Measurements from ENCODE around the gene ZFAND3.
"Not testable (repeated sequence)": the region's sequence is repeated elsewhere in the genome, so short reads cannot be mapped to it uniquely, and the experiment has no call there.

ZFAND3 gene

GRCh38 chr6:37865504-37865903 lies 46.0 kb downstream of the ZFAND3 start:
- no peak for DNase-seq (ENCODE audit: low read depth, low spot score)

- no peak for DNase-seq (ENCODE audit: low read depth, low spot score)
Observed at GRCh38 chr6:37866590-37867507, 47.3 kb downstream of the ZFAND3 start.

- no peak for DNase-seq (ENCODE audit: low read depth, low spot score)
Observed at GRCh38 chr6:37867756-37868446, 48.4 kb downstream of the ZFAND3 start.

- DNase-seq (ENCODE audit: low read depth, low spot score), result no peak
Observed at GRCh38 chr6:37868447-37868825, 48.9 kb downstream of the ZFAND3 start.

DNA sequence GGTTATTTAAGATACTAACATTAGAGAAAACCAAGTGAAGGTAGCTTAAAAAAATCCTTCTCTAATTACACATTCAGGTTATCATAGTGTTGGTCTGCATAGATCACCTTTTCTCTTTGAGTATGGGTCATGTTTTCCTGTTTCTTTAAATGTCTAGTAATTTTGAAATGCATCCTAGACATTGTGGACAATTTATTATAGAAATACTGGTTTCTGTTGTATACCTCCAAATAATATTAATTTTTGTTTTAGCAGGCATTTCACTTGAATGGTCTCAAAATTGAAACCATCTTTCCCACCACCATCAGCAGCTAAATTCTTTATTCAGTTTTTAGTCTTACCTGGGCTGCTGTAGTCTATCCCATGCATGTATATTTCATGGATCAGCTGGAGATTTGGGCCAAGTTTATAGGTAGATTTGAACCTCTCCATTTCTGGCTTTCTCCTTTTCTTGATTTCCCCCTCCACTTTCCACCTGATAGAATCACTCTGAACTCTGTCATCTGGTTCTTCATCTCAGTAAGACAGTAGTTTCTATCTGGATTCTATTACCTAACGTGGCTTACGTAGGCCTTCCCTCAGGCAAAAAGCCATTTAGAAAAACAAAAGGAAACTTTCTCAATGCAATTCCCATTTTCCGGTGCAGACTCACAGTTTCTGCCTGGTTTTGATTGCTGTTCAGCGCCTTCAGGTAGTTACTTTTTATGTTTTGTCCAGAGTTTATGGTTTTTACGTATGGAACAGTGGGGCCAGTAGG lies 52.3 kb downstream of the ZFAND3 start:
- no peak for DNase-seq (ENCODE audit: low read depth, low spot score)

GRCh38 chr6:37872373-37872745 lies 52.8 kb downstream of the ZFAND3 start:
- no peak for DNase-seq (ENCODE audit: low read depth, low spot score)

DNA sequence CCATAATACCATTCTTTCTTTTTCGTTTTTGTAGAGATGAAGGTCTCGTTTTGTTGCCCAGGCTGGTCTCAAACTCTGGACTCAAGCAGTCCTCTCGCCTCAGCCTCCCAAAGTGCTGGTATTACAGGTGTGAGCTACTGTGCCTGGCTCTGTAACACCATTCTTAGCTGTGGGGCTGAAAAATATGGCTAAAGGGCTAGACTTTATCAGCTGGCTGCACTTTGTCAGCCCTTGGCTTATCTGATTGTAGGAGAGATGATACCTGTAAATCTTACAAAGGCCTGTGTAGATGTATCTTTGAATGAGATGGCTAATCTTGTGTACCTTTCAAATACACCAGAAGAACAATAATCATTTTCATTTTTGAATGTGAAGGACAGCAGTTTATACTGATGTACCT lies 55.2 kb downstream of the ZFAND3 start:
- DNase-seq (ENCODE audit: low read depth, low spot score), result no peak

- DNase-seq (ENCODE audit: low read depth, low spot score), result no peak
Observed at GRCh38 chr6:37875561-37876309, 56.2 kb downstream of the ZFAND3 start.

- DNase-seq (ENCODE audit: low read depth, low spot score), result no peak
Observed at GRCh38 chr6:37876843-37877242, 57.3 kb downstream of the ZFAND3 start.

DNA sequence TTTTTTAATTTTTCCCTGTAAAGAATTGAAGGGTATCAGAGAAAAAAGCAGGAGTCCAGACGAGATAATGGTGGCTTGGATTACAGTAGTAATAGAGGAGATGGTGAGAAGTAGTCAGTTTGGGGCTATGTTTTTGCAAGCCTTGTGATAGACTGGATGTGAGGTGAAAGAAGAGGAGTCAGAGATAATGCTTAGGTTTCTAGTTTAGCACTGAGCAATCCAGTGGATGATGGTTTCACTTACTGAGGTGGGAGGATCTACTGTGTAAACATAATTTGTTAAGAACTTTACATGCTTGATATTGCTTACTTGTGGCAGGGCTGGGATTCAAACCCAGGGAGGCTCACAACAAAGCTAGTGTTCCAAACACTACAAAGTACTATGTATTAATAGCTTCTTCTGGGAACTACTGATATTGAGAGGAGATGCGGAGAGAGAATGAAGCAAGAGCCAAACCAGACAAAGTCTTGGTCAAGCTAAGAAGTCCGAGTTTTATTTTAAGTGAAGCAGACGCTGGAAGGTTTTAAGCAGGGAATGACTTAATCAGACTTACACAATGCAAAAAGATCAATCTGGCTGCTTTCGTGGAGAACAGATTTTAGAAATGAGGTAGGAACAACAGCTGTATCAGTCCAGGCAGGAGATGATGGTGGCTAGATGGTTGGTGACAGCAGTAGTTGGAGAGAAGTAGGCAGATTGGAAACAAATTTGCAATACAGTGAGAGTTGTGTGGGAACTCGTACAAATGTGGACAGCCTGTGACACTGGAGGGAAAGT lies 58.0 kb downstream of the ZFAND3 start:
- no peak for DNase-seq (ENCODE audit: low read depth, low spot score)

GRCh38 chr6:37878150-37878710 lies 58.7 kb downstream of the ZFAND3 start:
- no peak for DNase-seq (ENCODE audit: low read depth, low spot score)

DNA sequence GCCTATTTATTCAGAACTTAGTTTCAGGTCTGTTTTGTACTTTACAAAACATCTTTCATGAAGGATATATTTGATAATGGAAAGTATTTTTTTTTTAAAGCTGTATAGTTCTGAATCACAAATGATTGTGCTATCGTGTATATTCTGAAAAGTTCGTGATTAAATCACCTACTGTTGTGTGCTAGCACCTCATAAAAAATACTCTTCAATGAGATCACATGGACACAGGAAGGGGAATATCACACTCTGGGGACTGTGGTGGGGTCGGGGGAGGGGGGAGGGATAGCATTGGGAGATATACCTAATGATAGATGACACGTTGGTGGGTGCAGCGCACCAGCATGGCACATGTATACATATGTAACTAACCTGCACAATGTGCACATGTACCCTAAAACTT lies 61.1 kb downstream of the ZFAND3 start:
- DNase-seq (ENCODE audit: low read depth, low spot score), result not testable (repeated sequence)

GRCh38 chr6:37882292-37882691 lies 62.8 kb downstream of the ZFAND3 start:
- DNase-seq (ENCODE audit: low read depth, low spot score), result no peak

GRCh38 chr6:37882724-37883413 lies 63.3 kb downstream of the ZFAND3 start:
- DNase-seq (ENCODE audit: low read depth, low spot score), result peak; percentile 32

- no peak for DNase-seq (ENCODE audit: low read depth, low spot score)
Observed at GRCh38 chr6:37884548-37884947, 65.0 kb downstream of the ZFAND3 start.

GRCh38 chr6:37889051-37889450 lies 69.5 kb downstream of the ZFAND3 start:
- no peak for DNase-seq (ENCODE audit: low read depth, low spot score)

- DNase-seq (ENCODE audit: low read depth, low spot score), result no peak
Observed at GRCh38 chr6:37889486-37889885, 70.0 kb downstream of the ZFAND3 start.

GRCh38 chr6:37891072-37891471 lies 71.5 kb downstream of the ZFAND3 start:
- DNase-seq (ENCODE audit: low read depth, low spot score), result no peak

DNA sequence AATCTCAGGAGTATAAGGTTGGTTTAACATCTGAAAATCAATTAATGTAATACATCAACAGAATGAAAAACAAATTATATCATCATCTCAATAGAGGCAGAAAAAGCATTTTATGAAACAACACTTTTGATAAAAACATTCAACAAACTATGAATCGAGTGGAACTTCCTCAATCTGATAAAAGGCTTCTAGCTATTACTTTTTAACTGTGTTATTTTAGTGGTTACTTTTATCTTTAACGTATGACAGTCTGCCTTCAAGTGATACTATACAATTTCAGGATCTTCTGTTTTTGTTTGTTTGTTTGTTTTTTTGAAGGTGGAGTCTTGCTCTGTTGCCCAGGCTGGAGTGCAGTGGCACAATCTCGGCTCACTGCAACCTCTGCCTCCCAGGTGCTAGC lies 73.7 kb downstream of the ZFAND3 start:
- DNase-seq (ENCODE audit: low read depth, low spot score), result no peak

GRCh38 chr6:37893734-37894133 lies 74.2 kb downstream of the ZFAND3 start:
- DNase-seq (ENCODE audit: low read depth, low spot score), result not testable (repeated sequence)
